ENCODE data around the gene NPC1L1.
"Not testable (repeated sequence)": the region's sequence is repeated elsewhere in the genome, so short reads cannot be mapped to it uniquely, and the experiment has no call there.

The NPC1L1 gene

DNA sequence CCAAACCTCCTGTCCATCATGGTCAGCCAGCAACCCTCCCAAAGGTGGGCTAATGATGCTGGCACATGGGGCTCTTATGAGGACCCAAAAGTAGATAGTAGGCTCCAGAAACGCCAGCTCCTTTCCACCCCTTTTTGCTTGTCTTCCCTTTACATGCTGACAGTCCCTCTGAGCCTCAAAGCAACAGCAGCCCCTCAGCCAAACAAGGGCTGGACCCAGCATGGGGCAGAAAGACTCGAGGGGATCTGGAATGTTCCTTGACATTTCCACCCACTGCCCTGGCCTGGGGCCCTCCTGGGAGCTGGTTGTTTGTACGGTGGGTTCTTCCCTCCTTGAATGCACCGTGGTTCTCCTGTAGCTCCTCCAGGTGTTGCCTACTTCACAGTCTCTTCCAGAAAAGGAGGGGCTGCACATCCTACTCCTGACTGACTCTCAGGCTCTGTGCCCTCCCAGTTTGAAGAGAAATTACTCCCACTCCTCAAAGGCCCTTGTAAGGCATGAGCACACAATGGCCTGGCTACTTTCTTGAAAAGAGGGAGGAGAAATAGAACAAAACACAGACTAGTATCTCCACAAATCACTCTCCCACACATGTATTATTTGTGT is 29.2 kb downstream of the NPC1L1 start:
- H3K4me3 ChIP-seq (ENCODE audit: low read depth, low read length) = no peak overlapping the region
- TF ChIP-seq, protein P1, sequence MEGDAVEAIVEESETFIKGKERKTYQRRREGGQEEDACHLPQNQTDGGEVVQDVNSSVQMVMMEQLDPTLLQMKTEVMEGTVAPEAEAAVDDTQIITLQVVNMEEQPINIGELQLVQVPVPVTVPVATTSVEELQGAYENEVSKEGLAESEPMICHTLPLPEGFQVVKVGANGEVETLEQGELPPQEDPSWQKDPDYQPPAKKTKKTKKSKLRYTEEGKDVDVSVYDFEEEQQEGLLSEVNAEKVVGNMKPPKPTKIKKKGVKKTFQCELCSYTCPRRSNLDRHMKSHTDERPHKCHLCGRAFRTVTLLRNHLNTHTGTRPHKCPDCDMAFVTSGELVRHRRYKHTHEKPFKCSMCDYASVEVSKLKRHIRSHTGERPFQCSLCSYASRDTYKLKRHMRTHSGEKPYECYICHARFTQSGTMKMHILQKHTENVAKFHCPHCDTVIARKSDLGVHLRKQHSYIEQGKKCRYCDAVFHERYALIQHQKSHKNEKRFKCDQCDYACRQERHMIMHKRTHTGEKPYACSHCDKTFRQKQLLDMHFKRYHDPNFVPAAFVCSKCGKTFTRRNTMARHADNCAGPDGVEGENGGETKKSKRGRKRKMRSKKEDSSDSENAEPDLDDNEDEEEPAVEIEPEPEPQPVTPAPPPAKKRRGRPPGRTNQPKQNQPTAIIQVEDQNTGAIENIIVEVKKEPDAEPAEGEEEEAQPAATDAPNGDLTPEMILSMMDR (IDR thresholded peaks at IDR 0.05; ENCODE audit: borderline replicate concordance, insufficient read depth, low read depth, low read length) = no peak

DNA sequence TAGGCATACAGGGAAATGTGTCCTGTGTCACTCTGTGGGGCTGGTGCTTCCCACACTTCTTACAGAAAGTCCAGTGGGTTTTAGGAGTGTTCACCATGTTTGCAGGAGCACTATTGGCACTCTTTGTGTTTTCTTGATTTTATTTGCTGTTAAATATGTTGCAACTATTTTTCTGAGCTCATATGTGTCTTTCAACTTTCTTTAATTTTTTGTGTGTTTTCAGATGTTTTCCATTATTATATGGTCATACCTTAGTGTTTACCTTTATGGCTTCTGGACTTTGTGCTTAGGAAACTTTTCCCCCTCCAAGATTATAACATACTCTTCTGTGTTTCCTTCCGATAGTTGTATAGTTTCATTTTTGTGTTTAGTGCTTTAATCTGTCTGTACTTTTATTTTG is 29.9 kb downstream of the NPC1L1 start:
- no peak overlapping the region for H3K4me3 ChIP-seq (ENCODE audit: low read depth, low read length)
- TF ChIP-seq, protein P1 (IDR thresholded peaks at IDR 0.05; ENCODE audit: borderline replicate concordance, insufficient read depth, low read depth, low read length) = no peak

DNA sequence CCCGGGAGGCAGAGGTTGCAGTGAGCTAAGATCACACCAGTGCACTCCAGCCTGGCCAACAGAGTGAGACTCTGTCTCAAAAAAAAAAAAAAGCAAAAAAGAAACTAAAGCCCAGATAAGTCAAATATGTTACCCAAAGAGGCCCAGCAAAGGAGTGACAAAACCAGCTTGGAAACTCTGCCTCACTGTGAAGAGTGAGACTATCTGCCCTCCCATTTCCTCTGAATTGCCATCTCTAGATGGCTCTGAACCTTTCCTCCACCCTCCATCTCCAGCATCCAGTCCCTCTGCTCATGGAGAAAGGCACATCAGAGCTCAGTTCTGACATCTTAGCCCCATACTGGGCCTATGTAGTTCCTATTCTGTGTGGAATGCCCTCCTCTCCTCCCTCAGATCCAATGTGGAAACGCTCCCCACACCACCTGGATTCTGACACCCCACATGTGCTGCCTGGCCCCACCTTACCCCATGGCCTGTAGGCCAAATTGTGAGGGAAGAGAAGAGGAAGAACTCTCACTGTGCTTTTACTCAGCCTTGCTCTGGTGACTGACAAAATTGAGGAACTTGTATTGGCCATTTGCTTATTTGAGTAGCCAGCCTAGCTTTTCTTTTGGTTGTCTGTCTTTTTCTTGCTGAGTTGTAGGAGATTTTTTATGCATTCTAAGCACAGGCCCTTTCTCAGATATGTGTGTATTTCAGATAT is 32.7 kb downstream of the NPC1L1 start:
- no peak overlapping the region for H3K4me3 ChIP-seq (ENCODE audit: low read depth, low read length)
- TF ChIP-seq, protein P1 (IDR thresholded peaks at IDR 0.05; ENCODE audit: borderline replicate concordance, insufficient read depth, low read depth, low read length) = no peak

DNA sequence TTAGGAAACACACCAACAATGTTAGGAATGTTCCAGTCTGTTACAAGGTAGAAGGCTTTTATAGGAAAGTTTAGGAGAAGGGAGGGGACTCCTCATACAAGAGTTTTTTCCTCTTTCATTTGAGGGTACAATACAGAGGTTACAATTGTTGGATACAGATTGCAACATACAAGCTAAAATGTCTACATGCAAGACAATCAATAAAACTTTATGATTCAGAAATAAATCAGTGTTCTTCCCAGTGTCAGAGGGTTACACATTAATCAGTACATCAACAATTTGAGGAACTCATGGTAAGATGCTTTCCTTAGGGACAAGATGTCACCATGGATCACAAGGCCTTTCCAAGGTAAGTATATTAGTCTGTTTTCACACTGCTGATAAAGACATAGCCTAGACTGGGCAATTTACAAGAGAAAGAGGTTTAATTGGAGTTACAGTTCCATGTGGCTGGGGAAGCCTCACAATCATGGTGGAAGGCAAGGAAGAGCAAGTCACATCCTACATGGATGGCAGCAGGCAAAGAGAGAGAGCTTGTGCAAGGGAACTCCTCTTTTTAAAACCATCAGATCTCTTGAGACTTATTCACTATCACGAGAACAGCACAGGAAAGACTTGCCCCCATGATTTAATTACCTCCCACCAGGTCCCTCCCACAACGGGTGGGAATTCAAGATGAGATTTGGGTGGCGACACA is 34.4 kb downstream of the NPC1L1 start:
- H3K4me3 ChIP-seq (ENCODE audit: low read depth, low read length) = not testable (repeated sequence)

DNA sequence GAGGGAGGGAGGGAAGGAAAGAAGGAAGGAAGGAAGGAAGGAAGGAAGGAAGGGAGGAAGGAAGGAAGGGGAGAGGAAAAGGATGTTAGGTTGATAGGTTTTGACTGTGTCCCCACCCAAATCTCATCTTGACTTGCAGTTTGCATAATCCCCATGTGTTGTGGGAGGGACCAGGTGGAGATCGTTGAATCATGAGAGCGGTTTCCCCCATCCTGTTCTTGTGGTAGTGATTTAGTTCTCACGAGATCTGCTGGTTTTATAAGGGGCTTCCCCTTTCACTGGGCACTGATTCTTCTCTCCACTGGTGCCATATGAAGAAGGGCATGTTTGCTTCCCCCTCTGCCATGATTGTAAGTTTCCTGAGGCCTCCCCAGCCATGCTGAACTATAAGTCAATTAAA is 35.5 kb downstream of the NPC1L1 start:
- no peak overlapping the region for H3K4me3 ChIP-seq (ENCODE audit: low read depth, low read length)
- TF ChIP-seq, protein P1 (IDR thresholded peaks at IDR 0.05; ENCODE audit: borderline replicate concordance, insufficient read depth, low read depth, low read length) = no peak

DNA sequence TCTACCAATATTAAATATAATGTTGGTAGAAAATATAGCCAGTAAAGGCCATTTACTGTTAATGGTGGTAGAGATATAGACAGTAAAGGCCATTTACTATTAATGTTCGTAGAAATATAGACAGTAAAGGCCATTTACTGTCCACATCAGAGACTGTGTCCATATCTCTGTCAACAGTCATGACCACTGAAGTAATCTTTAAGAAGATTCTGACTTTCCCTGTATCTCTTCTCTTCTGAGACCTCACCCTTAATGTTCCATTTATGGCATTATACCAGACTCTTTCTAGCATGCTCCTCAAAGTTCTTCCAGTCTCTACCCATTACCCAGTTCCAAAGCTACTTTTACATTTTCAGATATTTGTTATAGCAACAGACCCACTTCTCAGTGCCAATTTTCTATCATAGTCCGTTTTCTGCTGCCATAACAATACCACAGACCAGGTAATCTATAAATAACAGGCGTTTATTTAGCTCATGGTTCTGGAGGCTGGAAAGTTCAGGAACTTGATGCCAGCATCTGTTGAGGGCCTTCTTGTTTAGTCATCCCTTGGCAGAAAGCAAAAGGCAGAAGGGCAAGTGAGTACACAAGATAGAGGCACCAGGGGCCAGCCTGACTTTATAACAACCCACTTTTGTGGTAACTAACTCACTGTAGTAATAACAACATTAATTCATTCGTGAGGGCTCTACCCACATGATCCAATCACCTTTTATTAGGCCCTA is 42.7 kb downstream of the NPC1L1 start:
- H3K4me3 ChIP-seq (ENCODE audit: low read depth, low read length) = no peak overlapping the region
- TF ChIP-seq, protein P1 (IDR thresholded peaks at IDR 0.05; ENCODE audit: borderline replicate concordance, insufficient read depth, low read depth, low read length) = no peak
